HEK293T (cell line): ENCODE data around the gene TBC1D12.

Experiments
- ARNT ChIP-seq: fragments of 450-650 bp; IDR thresholded peaks from 2 replicates; pipeline ENCODE4 v1.6.1; 2017; ENCODE audit warnings: mild to moderate bottlenecking
- BHLHE40 ChIP-seq: fragments of 450-650 bp; IDR thresholded peaks from 2 replicates; pipeline ENCODE4 v1.6.1; 2016; ENCODE audit warnings: mild to moderate bottlenecking, moderate library complexity, borderline replicate concordance
- CTBP1 ChIP-seq: fragments of 450-650 bp; IDR thresholded peaks from 2 replicates; pipeline ENCODE4 v1.6.1; 2016; ENCODE audit warnings: borderline replicate concordance
- FOXA1 ChIP-seq: fragments of 450-650 bp; IDR thresholded peaks from 2 replicates; pipeline ENCODE4 v1.6.1; 2016; ENCODE audit warnings: mild to moderate bottlenecking
- FOXK2 ChIP-seq: fragments of 450-650 bp; IDR thresholded peaks from 2 replicates; pipeline ENCODE4 v1.6.1; 2016; ENCODE audit warnings: mild to moderate bottlenecking
- FOXM1 ChIP-seq: fragments of 450-650 bp; IDR thresholded peaks from 2 replicates; pipeline ENCODE4 v1.6.1; 2017; ENCODE audit warnings: mild to moderate bottlenecking, borderline replicate concordance
- NFRKB ChIP-seq: fragments of 450-650 bp; IDR thresholded peaks from 2 replicates; pipeline ENCODE4 v1.6.1; 2016; ENCODE audit warnings: mild to moderate bottlenecking, moderate library complexity
- SP1 ChIP-seq: fragments of 450-650 bp; IDR thresholded peaks from 2 replicates; pipeline ENCODE4 v1.6.1; 2017
- SUZ12 ChIP-seq: fragments of 450-650 bp; IDR thresholded peaks from 2 replicates; pipeline ENCODE4 v1.6.1; 2016; ENCODE audit warnings: mild to moderate bottlenecking
- ZNF384 ChIP-seq: fragments of 450-650 bp; IDR thresholded peaks from 2 replicates; pipeline ENCODE4 v1.6.1; 2016
- TF ChIP-seq, protein P1 (sequence below): fragments of 450-650 bp; IDR thresholded peaks from 2 replicates; pipeline ENCODE4 v1.6.1; 2016

DNA sequence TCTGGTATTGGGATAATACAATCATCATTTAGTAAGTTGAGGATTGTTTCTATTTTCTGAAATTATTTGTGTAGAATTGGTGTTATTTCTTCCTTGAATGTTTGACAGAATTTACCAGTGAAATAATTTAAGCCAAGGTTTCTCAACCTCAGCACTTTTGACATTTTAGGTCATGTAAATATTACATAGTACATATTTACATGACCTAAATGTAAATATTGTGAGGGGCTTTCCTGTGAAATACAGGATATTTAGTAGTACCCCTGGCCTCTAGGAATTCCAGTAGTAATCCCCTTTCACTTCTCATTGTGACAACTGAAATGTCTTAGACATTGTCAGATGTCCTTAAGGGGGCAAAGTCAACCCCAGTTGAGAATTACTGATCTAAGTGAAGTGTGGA lies 59.8 kb downstream of the TBC1D12 start:
- TF ChIP-seq FOXA1: no peak
- no peak for TF ChIP-seq ZNF384
- no peak for TF ChIP-seq FOXM1
- no peak for TF ChIP-seq SP1
- no peak for TF ChIP-seq CTBP1
- TF ChIP-seq, protein P1, sequence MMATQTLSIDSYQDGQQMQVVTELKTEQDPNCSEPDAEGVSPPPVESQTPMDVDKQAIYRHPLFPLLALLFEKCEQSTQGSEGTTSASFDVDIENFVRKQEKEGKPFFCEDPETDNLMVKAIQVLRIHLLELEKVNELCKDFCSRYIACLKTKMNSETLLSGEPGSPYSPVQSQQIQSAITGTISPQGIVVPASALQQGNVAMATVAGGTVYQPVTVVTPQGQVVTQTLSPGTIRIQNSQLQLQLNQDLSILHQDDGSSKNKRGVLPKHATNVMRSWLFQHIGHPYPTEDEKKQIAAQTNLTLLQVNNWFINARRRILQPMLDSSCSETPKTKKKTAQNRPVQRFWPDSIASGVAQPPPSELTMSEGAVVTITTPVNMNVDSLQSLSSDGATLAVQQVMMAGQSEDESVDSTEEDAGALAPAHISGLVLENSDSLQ: no peak
- TF ChIP-seq ARNT: no peak
- TF ChIP-seq NFRKB: no peak
- no peak for TF ChIP-seq SUZ12
- no peak for TF ChIP-seq FOXK2
- TF ChIP-seq BHLHE40: no peak
